Mucosa of stomach (tissue), 1 donor: ENCODE measurements around the gene MNAT1.

ENCODE experiments used
- H3K27me3 ChIP-seq: one replicate; pipeline ENCODE4 v1.7.0; 2013; ENCODE audit warnings: mild to moderate bottlenecking, low read length; ENCODE audit not compliant: control insufficient read depth, insufficient read depth
- H3K36me3 ChIP-seq: one replicate; pipeline ENCODE4 v1.7.0; 2013; ENCODE audit warnings: low read length; ENCODE audit not compliant: control insufficient read depth, insufficient read depth
- H3K4me1 ChIP-seq: one replicate; pipeline ENCODE4 v1.7.0; 2013; ENCODE audit warnings: mild to moderate bottlenecking, low read length; ENCODE audit not compliant: control insufficient read depth, insufficient read depth
- H3K4me3 ChIP-seq: one replicate; pipeline ENCODE4 v1.7.0; 2013; ENCODE audit warnings: low read length
- H3K9ac ChIP-seq: one replicate; pipeline ENCODE4 v1.7.0; 2013; ENCODE audit warnings: mild to moderate bottlenecking, low read length, moderate library complexity
- H3K9me3 ChIP-seq: one replicate; pipeline ENCODE4 v1.7.0; 2013; ENCODE audit warnings: mild to moderate bottlenecking, low read length, moderate library complexity; ENCODE audit not compliant: control insufficient read depth
- donor health status: Pancreatic carcinoma.

The MNAT1 gene

GRCh38 chr14:60925286-60925685 lies 190.7 kb downstream of the MNAT1 start:
- no peaks in the 10 kb centered on the region for H3K9me3 ChIP-seq

GRCh38 chr14:60926002-60926401 lies 191.4 kb downstream of the MNAT1 start:
- Histone ChIP-seq H3K9ac (no peak overlapping the region), H3K4me3 (no peak overlapping the region), H3K27me3 (no peaks in the 10 kb centered on the region), H3K4me1 (no peaks in the 10 kb centered on the region), H3K36me3 (no peaks in the 10 kb centered on the region), H3K9me3 (no peaks in the 10 kb centered on the region)

More at GRCh38 chr14:60925286-60925685, 190.7 kb downstream of the MNAT1 start:
- H3K27me3 ChIP-seq, result no peaks in the 10 kb centered on the region
- H3K36me3 ChIP-seq, result no peaks in the 10 kb centered on the region
- H3K4me1 ChIP-seq, result no peaks in the 10 kb centered on the region
- H3K9ac ChIP-seq, result no peak overlapping the region
- no peak overlapping the region for H3K4me3 ChIP-seq

- no peaks in the 10 kb centered on the region for H3K27me3 ChIP-seq
- no peaks in the 10 kb centered on the region for H3K9me3 ChIP-seq
- H3K4me1 ChIP-seq, result peaks cover 5% of the 10 kb centered on the region
- H3K9ac ChIP-seq, result no peak overlapping the region
- H3K4me3 ChIP-seq, result no peak overlapping the region
- H3K36me3 ChIP-seq, result no peaks in the 10 kb centered on the region
Measured at GRCh38 chr14:60931218-60931617, 196.7 kb downstream of the MNAT1 start.

- no peaks in the 10 kb centered on the region for H3K9me3 ChIP-seq
- H3K4me3 ChIP-seq, result no peak overlapping the region
- H3K36me3 ChIP-seq, result no peaks in the 10 kb centered on the region
- no peaks in the 10 kb centered on the region for H3K27me3 ChIP-seq
- H3K4me1 ChIP-seq, result peaks cover 5% of the 10 kb centered on the region
- no peak overlapping the region for H3K9ac ChIP-seq
Measured at GRCh38 chr14:60933920-60934655, 199.5 kb downstream of the MNAT1 start.

GRCh38 chr14:60935319-60935718 lies 200.8 kb downstream of the MNAT1 start:
- Histone ChIP-seq H3K9ac (no peak overlapping the region), H3K36me3 (no peaks in the 10 kb centered on the region), H3K4me3 (no peak overlapping the region), H3K9me3 (no peaks in the 10 kb centered on the region), H3K4me1 (peaks cover 5% of the 10 kb centered on the region), H3K27me3 (no peaks in the 10 kb centered on the region)

- Histone ChIP-seq H3K9me3 (no peaks in the 10 kb centered on the region), H3K27me3 (no peaks in the 10 kb centered on the region), H3K9ac (no peak overlapping the region), H3K4me1 (no peaks in the 10 kb centered on the region), H3K36me3 (no peaks in the 10 kb centered on the region), H3K4me3 (no peak overlapping the region)
Measured at GRCh38 chr14:60943637-60944032, 209.1 kb downstream of the MNAT1 start.

GRCh38 chr14:60944204-60944603 lies 209.6 kb downstream of the MNAT1 start:
- Histone ChIP-seq H3K27me3 (no peaks in the 10 kb centered on the region), H3K36me3 (no peaks in the 10 kb centered on the region), H3K9me3 (no peaks in the 10 kb centered on the region), H3K4me1 (no peaks in the 10 kb centered on the region), H3K9ac (no peak overlapping the region), H3K4me3 (no peak overlapping the region)

GRCh38 chr14:60945984-60946383 lies 211.4 kb downstream of the MNAT1 start:
- H3K9ac ChIP-seq, result no peak overlapping the region
- H3K9me3 ChIP-seq, result no peaks in the 10 kb centered on the region
- H3K4me3 ChIP-seq, result no peak overlapping the region
- H3K36me3 ChIP-seq, result no peaks in the 10 kb centered on the region
- no peaks in the 10 kb centered on the region for H3K27me3 ChIP-seq
- H3K4me1 ChIP-seq, result no peaks in the 10 kb centered on the region

GRCh38 chr14:60946773-60947172 lies 212.2 kb downstream of the MNAT1 start:
- Histone ChIP-seq H3K4me1 (no peaks in the 10 kb centered on the region), H3K27me3 (no peaks in the 10 kb centered on the region), H3K9me3 (no peaks in the 10 kb centered on the region), H3K4me3 (no peak overlapping the region), H3K36me3 (no peaks in the 10 kb centered on the region), H3K9ac (no peak overlapping the region)

- H3K4me3 ChIP-seq, result no peak overlapping the region
- no peaks in the 10 kb centered on the region for H3K36me3 ChIP-seq
- no peaks in the 10 kb centered on the region for H3K4me1 ChIP-seq
- H3K9ac ChIP-seq, result no peak overlapping the region
- no peaks in the 10 kb centered on the region for H3K9me3 ChIP-seq
- no peaks in the 10 kb centered on the region for H3K27me3 ChIP-seq
Measured at GRCh38 chr14:60951776-60952435, 217.3 kb downstream of the MNAT1 start.

GRCh38 chr14:60956202-60956601 lies 221.6 kb downstream of the MNAT1 start:
- H3K4me1 ChIP-seq, result no peaks in the 10 kb centered on the region
- H3K27me3 ChIP-seq, result no peaks in the 10 kb centered on the region
- no peaks in the 10 kb centered on the region for H3K36me3 ChIP-seq
- H3K9me3 ChIP-seq, result no peaks in the 10 kb centered on the region
- no peak overlapping the region for H3K4me3 ChIP-seq
- H3K9ac ChIP-seq, result no peak overlapping the region

GRCh38 chr14:60956632-60957031 lies 222.1 kb downstream of the MNAT1 start:
- Histone ChIP-seq H3K4me1 (no peaks in the 10 kb centered on the region), H3K9ac (no peak overlapping the region), H3K4me3 (no peak overlapping the region), H3K9me3 (no peaks in the 10 kb centered on the region), H3K36me3 (no peaks in the 10 kb centered on the region), H3K27me3 (no peaks in the 10 kb centered on the region)
